HCT116 (cell line): ENCODE measurements around the gene FITM2. TPM values are rescaled to one million over a fixed set of nuclear protein-coding genes. Genes with fewer than 3 reads are reported as not detected.

Experiments
- ATAC-seq: fragments of 200-7000 bp; cut with Tn5 transposase; 2 replicates; pipeline ENCODE4 v1.9.1; 2020; ENCODE audit warnings: mild to moderate bottlenecking, moderate library complexity
- BruUV-seq: library from RNA; stranded (reverse); fragments of 400-500 nt; replicated peaks from 2 replicates; lab custom pipeline; 2021; lab: Mats Ljungman, UMichigan
- CTCF ChIA-PET: fragments of 300-600 bp; sonication (Branson Sonifier 250); formaldehyde crosslinking; loops from one replicate; lab custom pipeline; 2021; ENCODE audit warnings: antibody characterized with exemption; lab: Charles Lee
- POLR2A ChIA-PET: fragments of 300-600, 350-600 bp; sonication (Branson Sonifier 250); formaldehyde crosslinking; loops from one replicate; lab custom pipeline; 2021; ENCODE audit warnings: antibody characterized with exemption; lab: Charles Lee
- RAD21 ChIA-PET, 2 experiments: fragments of 300-600 bp; sonication (Branson Sonifier 250); formaldehyde crosslinking; loops; one replicate each; lab custom pipeline; 2023; ENCODE audit warnings: low total read pairs in 2 of 2; ENCODE audit not compliant: uncharacterized antibody in 2 of 2, unreplicated experiment in 2 of 2, low non-redundant PET in 1 of 2; lab: Charles Lee
- DNase-seq: peaks from one replicate; pipeline ENCODE4 v3.0.0-alpha.2; 2010; ENCODE audit warnings: low read depth, low spot score
- H2AFZ ChIP-seq: fragments of 200-600 bp; shearing (Covaris generic), sonication (generic); 2 replicates; pipeline ENCODE4 v1.6.1; 2017; ENCODE audit warnings: low read depth, mixed run types, mixed read lengths, antibody characterized with exemption, low read length; ENCODE audit not compliant: poor library complexity, severe bottlenecking
- H3K27ac ChIP-seq: 2 replicates; pipeline ENCODE4 v1.5.1; 2012; ENCODE audit warnings: low read depth, low read length
- H3K27me3 ChIP-seq: fragments of 200-600 bp; sonication (generic); 2 replicates; pipeline ENCODE4 v1.6.1; 2016; ENCODE audit warnings: mixed run types, low read length, mixed read lengths; ENCODE audit not compliant: insufficient read depth
- H3K36me3 ChIP-seq, 2 experiments: fragments of 200-500 bp in 1 of 2; fragments of 200-600 bp in 1 of 2; sonication (Bioruptor generic) in 1 of 2; sonication (generic) in 1 of 2; 2 replicates each; pipeline versions ENCODE4 v1.5.1 to v1.6.1; 2014 to 2016; ENCODE audit warnings: low read length in 2 of 2, inconsistent platforms in 1 of 2, mixed read lengths in 1 of 2, mixed run types in 1 of 2; ENCODE audit not compliant: insufficient read depth in 2 of 2, control insufficient read depth in 1 of 2
- H3K4me1 ChIP-seq, 2 experiments: fragments of 200-600 bp in 1 of 2; sonication (generic) in 1 of 2; 2 replicates each; pipeline versions ENCODE4 v1.5.1 to v1.6.1; 2012 to 2017; ENCODE audit warnings: low read length in 2 of 2, inconsistent platforms in 1 of 2, mild to moderate bottlenecking in 1 of 2, mixed read lengths in 1 of 2, mixed run types in 1 of 2, moderate library complexity in 1 of 2; ENCODE audit not compliant: insufficient read depth in 2 of 2, control insufficient read depth in 1 of 2
- H3K4me2 ChIP-seq: fragments of 200-600 bp; sonication (generic); 2 replicates; pipeline ENCODE4 v1.6.1; 2017; ENCODE audit warnings: mixed run types, low read length, mixed read lengths
- H3K4me3 ChIP-seq, 2 experiments: fragments of 200-600 bp in 1 of 2; sonication (generic) in 1 of 2; replicated peaks in 1 of 2; 2 replicates each; pipeline ENCODE4 v1.5.1; 2011 to 2016; ENCODE audit warnings: low read length in 2 of 2, control low read depth in 1 of 2, low read depth in 1 of 2, mild to moderate bottlenecking in 1 of 2, mixed read lengths in 1 of 2, mixed run types in 1 of 2
- H3K79me2 ChIP-seq: fragments of 200-600 bp; sonication (generic); 2 replicates; pipeline ENCODE4 v1.6.1; 2017; ENCODE audit warnings: mild to moderate bottlenecking, mixed run types, low read length, moderate library complexity, mixed read lengths; ENCODE audit not compliant: insufficient read depth
- H3K9ac ChIP-seq: fragments of 200-600 bp; sonication (generic); 2 replicates; pipeline ENCODE4 v1.6.1; 2016; ENCODE audit warnings: low read length, mixed read lengths
- H3K9me2 ChIP-seq: fragments of 200-600 bp; sonication (generic), shearing (Covaris generic); 2 replicates; pipeline ENCODE4 v1.6.1; 2017; ENCODE audit warnings: mixed run types, mild to moderate bottlenecking, moderate library complexity; ENCODE audit not compliant: insufficient read depth
- H3K9me3 ChIP-seq, 2 experiments: fragments of 200-500 bp in 1 of 2; fragments of 200-600 bp in 1 of 2; sonication (Bioruptor generic) in 1 of 2; sonication (generic) in 1 of 2; 2 replicates each; pipeline ENCODE4 v1.6.1; 2014 to 2017; ENCODE audit warnings: low read length in 2 of 2, mixed read lengths in 2 of 2, inconsistent platforms in 1 of 2, low read depth in 1 of 2, mild to moderate bottlenecking in 1 of 2, mixed run types in 1 of 2, moderate library complexity in 1 of 2; ENCODE audit not compliant: control insufficient read depth in 1 of 2, insufficient read depth in 1 of 2
- H4K20me1 ChIP-seq: fragments of 200-600 bp; sonication (generic), shearing (Covaris generic); 2 replicates; pipeline ENCODE4 v1.6.1; 2017; ENCODE audit warnings: mixed run types, mild to moderate bottlenecking, moderate library complexity; ENCODE audit not compliant: insufficient read depth
- CBX3 ChIP-seq: IDR thresholded peaks from 2 replicates; pipeline ENCODE4 v1.6.1; 2012; ENCODE audit warnings: low read depth
- EZH2 ChIP-seq: fragments of 200-600 bp; sonication (generic); IDR thresholded peaks from 2 replicates; pipeline ENCODE4 v1.6.1; 2017; ENCODE audit warnings: antibody characterized with exemption, mixed run types
- JUND ChIP-seq: IDR thresholded peaks from 2 replicates; pipeline ENCODE4 v1.6.1; 2012
- POLR2AphosphoS5 ChIP-seq: IDR thresholded peaks from 2 replicates; pipeline ENCODE4 v1.6.1; 2011; ENCODE audit warnings: mild to moderate bottlenecking, low read depth, low read length, moderate library complexity
- RAD21 ChIP-seq: IDR thresholded peaks from 2 replicates; pipeline ENCODE4 v1.6.1; 2012; ENCODE audit warnings: low read depth, mild to moderate bottlenecking
- SP1 ChIP-seq: IDR thresholded peaks from 2 replicates; pipeline ENCODE4 v1.6.1; 2012; ENCODE audit warnings: low read depth
- ZFX ChIP-seq: fragments of 450-650 bp; IDR thresholded peaks from 2 replicates; pipeline ENCODE4 v1.6.1; 2017
- ZNF274 ChIP-seq: fragments of 200-500 bp; sonication (Bioruptor generic); IDR thresholded peaks from 2 replicates; pipeline ENCODE4 v1.6.1; 2014; ENCODE audit warnings: mild to moderate bottlenecking, low read depth, low read length, inconsistent platforms
- intact Hi-C: fragments of 100-400 bp; cut with micrococcal nuclease; formaldehyde crosslinking; loops from 2 replicates; pipeline ENCODE4 v1.10.0; 2022
- total RNA-seq: library from RNA; stranded (reverse); gene quantifications from one replicate; pipeline ENCODE4 v1.2.1, GENCODE V29; 2021; ENCODE audit not compliant: unreplicated experiment
- TF ChIP-seq, protein P1 (sequence below): IDR thresholded peaks from 2 replicates; pipeline ENCODE4 v1.6.1; 2012
- TF ChIP-seq, protein P2 (sequence below): IDR thresholded peaks from 2 replicates; pipeline ENCODE4 v1.6.1; 2012
- TF ChIP-seq, protein P3 (sequence below), 3 experiments: fragments of 200-600 bp in 1 of 3; sonication (generic) in 1 of 3; IDR thresholded peaks in 2 of 3; conservative IDR thresholded peaks in 1 of 3; 2 replicates each; pipeline ENCODE4 v1.5.1; 2012 to 2017; ENCODE audit warnings: low read depth in 2 of 3, low read length in 2 of 3, antibody characterized with exemption in 1 of 3, borderline replicate concordance in 1 of 3, control low read depth in 1 of 3, mild to moderate bottlenecking in 1 of 3, mixed read lengths in 1 of 3, mixed run types in 1 of 3, moderate library complexity in 1 of 3; ENCODE audit not compliant: insufficient read depth in 1 of 3

FITM2 gene
- total RNA-seq, 1 experiment from 2014 or later = 5.2 TPM

DNA sequence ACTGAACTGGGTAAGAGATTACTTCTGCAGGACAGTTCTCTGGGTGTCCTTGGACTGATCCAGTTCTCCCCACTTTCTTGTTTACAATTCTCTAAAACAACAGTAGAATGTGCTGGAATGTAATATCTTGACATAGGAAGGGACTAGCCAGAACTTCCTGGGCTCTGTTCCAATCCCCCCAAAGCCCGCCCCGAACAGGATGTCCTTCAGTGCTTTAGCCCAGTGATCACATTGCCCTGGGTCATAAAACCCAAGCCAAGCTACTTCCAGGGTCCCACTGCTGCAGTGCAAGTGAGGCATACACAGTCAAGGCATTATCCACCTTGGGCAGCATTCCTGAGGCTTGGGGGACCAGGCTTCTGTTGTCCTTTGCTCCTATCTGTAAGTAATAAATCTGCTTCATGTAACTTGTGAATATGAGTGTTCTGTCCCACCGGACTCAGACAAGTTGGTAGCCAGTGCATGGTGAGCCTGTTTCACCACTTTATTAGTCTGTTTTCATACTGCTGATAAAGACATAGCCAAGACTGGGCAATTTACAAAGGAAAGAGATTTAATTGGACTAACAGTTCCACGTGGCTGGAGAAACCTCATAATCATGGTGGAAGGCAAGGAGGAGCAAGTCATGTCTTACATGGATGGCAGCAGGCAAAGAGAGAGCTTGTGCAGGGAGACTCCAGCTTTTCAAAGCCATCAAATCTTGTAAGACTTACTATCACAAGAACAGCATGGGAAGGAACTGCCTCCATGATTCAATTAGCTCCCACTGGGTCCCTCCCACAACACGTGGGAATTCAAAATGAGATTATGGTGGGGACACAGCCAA lies 23.5 kb downstream of the FITM2 start:
- intact Hi-C loops = no loop called here
- no peak for DNase-seq
- CTCF ChIA-PET = no interaction called here
- no peak for TF ChIP-seq ZFX
- no peak for TF ChIP-seq EZH2
- TF ChIP-seq POLR2AphosphoS5 = no peak
- no peak for TF ChIP-seq JUND
- TF ChIP-seq CBX3 = no peak
- TF ChIP-seq SP1 = no peak
- TF ChIP-seq, protein P1, sequence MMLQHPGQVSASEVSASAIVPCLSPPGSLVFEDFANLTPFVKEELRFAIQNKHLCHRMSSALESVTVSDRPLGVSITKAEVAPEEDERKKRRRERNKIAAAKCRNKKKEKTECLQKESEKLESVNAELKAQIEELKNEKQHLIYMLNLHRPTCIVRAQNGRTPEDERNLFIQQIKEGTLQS = no peak
- TF ChIP-seq, protein P2, sequence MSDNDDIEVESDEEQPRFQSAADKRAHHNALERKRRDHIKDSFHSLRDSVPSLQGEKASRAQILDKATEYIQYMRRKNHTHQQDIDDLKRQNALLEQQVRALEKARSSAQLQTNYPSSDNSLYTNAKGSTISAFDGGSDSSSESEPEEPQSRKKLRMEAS = no peak
- no peak for TF ChIP-seq ZNF274
- TF ChIP-seq RAD21 = no peak
- TF ChIP-seq, protein P3, sequence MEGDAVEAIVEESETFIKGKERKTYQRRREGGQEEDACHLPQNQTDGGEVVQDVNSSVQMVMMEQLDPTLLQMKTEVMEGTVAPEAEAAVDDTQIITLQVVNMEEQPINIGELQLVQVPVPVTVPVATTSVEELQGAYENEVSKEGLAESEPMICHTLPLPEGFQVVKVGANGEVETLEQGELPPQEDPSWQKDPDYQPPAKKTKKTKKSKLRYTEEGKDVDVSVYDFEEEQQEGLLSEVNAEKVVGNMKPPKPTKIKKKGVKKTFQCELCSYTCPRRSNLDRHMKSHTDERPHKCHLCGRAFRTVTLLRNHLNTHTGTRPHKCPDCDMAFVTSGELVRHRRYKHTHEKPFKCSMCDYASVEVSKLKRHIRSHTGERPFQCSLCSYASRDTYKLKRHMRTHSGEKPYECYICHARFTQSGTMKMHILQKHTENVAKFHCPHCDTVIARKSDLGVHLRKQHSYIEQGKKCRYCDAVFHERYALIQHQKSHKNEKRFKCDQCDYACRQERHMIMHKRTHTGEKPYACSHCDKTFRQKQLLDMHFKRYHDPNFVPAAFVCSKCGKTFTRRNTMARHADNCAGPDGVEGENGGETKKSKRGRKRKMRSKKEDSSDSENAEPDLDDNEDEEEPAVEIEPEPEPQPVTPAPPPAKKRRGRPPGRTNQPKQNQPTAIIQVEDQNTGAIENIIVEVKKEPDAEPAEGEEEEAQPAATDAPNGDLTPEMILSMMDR (IDR thresholded peaks at IDR 0.05 in 2 of 3, conservative IDR thresholded peaks at IDR 0.05 in 1 of 3; ENCODE audit: borderline replicate concordance in 1 of 3, insufficient read depth in 1 of 3, low read depth in 2 of 3, low read length in 2 of 3) = no peak
- Histone ChIP-seq H3K27me3 (no peaks in the 10 kb centered on the region), H3K36me3 (no peaks in the 10 kb centered on the region), H3K9ac (no peak overlapping the region), H3K27ac (no peak overlapping the region), H3K4me3 (no peak overlapping the region), H3K9me3 (no peaks in the 10 kb centered on the region), H3K79me2 (no peaks in the 10 kb centered on the region), H4K20me1 (no peaks in the 10 kb centered on the region), H3K9me2 (no peaks in the 10 kb centered on the region), H2AFZ (no peak overlapping the region), H3K4me2 (no peak overlapping the region), H3K4me1 (no peaks in the 10 kb centered on the region)
- RAD21 ChIA-PET = no interaction called here
- POLR2A ChIA-PET = no interaction called here
- no TSS peak for BruUV-seq
- ATAC-seq = no peak
